Measurements from ENCODE around the gene CAMTA1. TPM values are rescaled to one million over a fixed set of nuclear protein-coding genes. Genes with fewer than 3 reads are reported as not detected.
A peak's percentile ranks its signal among the peaks of the same experiment; 100 is the strongest.

Gene CAMTA1
- total and polyA plus RNA-seq, 2 experiments from 2014 or later = 213 to 341 TPM

DNA sequence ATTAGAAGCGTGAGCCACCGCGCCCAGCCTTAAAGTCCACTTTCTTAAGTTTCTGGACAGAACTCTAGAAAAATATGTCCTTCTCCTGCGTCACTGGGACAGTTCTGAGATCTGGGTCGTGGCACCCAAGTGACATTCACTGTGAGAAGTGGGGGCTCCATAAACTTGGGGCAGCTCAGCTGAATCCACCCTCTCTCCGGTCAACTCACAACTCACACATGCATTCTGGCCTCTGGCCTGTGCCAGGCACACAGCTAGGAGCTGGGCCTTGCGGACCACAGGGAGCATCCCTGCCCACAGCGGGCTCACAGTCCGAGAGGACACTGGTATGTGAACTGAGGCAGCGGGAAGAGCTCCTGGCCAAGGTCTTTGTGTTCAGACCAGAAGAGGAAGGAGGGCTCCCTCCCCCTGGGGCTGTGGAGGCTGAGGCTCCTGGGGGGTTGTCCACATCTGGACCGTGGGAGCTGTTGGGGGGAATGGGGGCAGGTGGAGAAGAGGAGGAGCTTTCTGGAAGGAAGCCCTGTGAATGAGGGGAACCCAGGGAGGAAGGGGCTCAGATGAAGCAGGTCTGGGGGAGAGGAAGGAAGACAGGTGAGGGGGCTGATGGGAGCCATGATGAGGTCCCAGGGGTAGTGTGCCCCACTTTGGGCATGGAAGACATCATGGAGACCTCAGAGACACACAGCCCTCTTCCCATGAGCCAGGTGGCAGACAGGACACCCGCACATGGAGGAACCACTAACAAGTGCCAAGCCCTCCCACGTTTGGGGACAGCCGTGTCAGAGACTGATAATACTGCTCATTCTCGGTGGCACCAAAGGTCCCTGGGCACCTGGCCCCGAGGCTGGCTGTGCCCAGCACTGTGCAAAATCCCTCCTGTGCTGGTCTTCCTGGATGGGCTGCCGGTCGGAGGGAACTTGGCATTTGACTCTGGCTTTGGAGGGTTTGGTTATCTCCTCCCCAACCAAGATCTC lies 794.9 kb downstream of the CAMTA1 start:
- Histone ChIP-seq H3K27ac (no peak overlapping the region), H3K4me1 (ENCODE audit: low read depth) (no peaks in the 10 kb centered on the region), H3K36me3 (no peaks in the 10 kb centered on the region), H3K4me3 (no peak overlapping the region), H3K9me3 (ENCODE audit: low read depth) (no peaks in the 10 kb centered on the region), H3K27me3 (no peaks in the 10 kb centered on the region)
- TF ChIP-seq, protein P1, sequence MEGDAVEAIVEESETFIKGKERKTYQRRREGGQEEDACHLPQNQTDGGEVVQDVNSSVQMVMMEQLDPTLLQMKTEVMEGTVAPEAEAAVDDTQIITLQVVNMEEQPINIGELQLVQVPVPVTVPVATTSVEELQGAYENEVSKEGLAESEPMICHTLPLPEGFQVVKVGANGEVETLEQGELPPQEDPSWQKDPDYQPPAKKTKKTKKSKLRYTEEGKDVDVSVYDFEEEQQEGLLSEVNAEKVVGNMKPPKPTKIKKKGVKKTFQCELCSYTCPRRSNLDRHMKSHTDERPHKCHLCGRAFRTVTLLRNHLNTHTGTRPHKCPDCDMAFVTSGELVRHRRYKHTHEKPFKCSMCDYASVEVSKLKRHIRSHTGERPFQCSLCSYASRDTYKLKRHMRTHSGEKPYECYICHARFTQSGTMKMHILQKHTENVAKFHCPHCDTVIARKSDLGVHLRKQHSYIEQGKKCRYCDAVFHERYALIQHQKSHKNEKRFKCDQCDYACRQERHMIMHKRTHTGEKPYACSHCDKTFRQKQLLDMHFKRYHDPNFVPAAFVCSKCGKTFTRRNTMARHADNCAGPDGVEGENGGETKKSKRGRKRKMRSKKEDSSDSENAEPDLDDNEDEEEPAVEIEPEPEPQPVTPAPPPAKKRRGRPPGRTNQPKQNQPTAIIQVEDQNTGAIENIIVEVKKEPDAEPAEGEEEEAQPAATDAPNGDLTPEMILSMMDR (IDR thresholded peaks at IDR 0.05; ENCODE audit: low read depth, low read length) = no peak
- no peak for DNase-seq (ENCODE audit: low read depth in 1 of 2, low spot score in 1 of 2)

DNA sequence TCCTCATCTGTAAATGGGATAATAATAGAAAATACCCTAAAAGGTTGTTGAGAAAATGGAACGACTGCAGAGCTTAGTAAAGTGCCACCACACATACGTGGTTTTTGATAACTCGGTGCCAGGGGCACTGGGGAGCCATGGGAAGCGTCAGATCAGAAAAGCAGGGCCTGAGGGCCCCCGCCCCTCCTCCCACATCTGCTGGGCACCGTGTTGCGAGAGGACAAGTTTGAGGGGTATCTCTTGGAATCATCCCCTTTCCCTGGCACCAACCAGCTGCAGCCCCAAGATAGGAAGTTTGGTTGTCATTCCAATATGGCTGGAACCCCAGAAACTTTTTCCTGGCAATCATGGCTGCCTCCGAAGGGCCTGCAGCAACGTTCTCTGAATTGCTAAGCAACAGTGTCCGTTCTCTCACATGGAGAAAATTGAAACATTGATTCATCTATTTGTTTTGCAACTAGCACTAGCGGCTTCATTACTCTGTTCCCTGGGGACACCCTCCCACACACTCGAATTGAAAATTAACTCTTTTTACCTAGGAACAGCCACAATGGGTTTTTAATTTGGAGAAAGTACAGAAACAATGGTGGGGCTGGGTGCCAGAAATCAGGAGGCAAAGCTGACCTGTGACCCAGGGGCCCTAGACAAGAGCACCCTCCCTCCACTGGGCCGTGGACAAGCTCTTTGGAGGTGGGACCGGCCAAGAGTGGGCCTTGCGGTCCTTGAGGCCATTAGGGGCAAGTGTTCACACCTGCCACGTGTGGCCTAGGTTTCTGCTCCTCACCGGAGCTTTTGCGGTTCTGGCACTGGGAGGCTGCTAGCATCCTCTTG lies 795.9 kb downstream of the CAMTA1 start:
- no peaks in the 10 kb centered on the region for H3K27me3 ChIP-seq
- H3K9me3 ChIP-seq (ENCODE audit: low read depth) = no peaks in the 10 kb centered on the region
- TF ChIP-seq, protein P1 (IDR thresholded peaks at IDR 0.05; ENCODE audit: low read depth, low read length) = no peak
- no peaks in the 10 kb centered on the region for H3K36me3 ChIP-seq
- no peak overlapping the region for H3K4me3 ChIP-seq
- peaks cover 4% of the 10 kb centered on the region for H3K4me1 ChIP-seq (ENCODE audit: low read depth)
- H3K27ac ChIP-seq = no peak overlapping the region
- peak in 1 of 2 donors; percentile 50 for DNase-seq (ENCODE audit: low read depth in 1 of 2, low spot score in 1 of 2)

DNA sequence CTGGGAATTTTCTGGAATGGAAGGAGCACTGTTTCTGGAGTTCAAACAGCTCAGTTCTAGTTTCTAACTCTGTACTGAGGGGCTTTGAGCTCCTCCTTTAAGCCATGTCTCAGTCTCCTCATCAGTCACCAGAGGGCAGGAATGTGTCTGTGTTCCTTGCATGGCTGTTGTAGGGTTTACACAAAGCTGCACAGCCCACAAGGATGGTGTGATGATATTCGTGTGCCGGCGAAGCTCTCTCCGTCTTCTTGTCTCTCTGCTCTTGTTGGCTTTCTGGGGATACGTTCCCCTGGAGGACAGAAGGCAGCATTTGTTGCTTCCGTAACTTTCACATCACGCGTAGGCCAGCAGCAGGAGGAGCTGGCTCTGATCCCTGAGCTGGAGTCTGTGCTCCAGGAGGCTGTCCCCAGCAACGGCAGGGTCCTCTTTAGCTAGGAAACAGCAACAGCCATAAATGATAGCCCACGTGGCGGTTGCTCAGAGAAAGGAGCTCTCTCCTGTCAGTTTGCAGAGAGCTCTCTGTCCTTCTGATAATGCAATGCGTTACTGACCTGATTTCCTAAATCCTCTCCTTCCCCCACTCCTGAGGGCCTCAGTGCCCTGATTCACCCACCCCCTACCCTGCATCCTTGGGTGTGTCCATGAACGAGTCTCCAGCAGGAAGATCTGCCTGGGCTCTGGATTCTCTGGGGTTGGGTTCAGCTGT lies 796.7 kb downstream of the CAMTA1 start:
- no peaks in the 10 kb centered on the region for H3K9me3 ChIP-seq (ENCODE audit: low read depth)
- TF ChIP-seq, protein P1 (IDR thresholded peaks at IDR 0.05; ENCODE audit: low read depth, low read length) = no peak
- no peak overlapping the region for H3K27ac ChIP-seq
- no peaks in the 10 kb centered on the region for H3K27me3 ChIP-seq
- no peaks in the 10 kb centered on the region for H3K36me3 ChIP-seq
- peaks cover 10% of the 10 kb centered on the region for H3K4me1 ChIP-seq (ENCODE audit: low read depth)
- peak in 1 of 2 donors; percentile 9 for DNase-seq (ENCODE audit: low read depth in 1 of 2, low spot score in 1 of 2)
- H3K4me3 ChIP-seq = no peak overlapping the region

DNA sequence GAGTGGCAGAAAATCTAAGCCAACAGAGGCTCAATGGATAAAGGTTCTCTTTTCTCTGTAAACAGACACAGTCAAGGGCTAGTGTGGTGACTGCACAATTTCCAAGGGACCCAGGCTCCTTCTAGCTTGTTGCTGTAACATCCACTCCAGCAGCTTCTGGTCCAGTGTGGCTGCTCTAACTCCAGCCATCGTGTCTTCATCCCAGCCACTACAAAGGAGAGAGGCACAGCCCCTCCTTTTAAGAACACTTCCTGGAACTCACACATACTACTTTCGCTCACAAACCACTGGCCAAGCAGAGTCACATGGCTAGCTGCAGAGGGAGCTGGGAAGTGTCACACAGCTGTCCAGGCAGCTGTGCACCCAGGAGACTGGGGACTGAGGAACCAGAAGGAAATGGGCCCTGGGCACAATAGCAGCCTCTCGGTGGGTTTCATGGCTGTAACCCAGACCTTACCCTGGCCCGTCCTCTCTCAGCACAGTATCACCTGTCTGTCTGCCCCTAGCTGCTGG lies 797.3 kb downstream of the CAMTA1 start:
- DNase-seq (ENCODE audit: low read depth in 1 of 2, low spot score in 1 of 2) = no peak
- Histone ChIP-seq H3K27me3 (no peaks in the 10 kb centered on the region), H3K36me3 (no peaks in the 10 kb centered on the region), H3K4me1 (ENCODE audit: low read depth) (peaks cover 13% of the 10 kb centered on the region), H3K4me3 (no peak overlapping the region), H3K27ac (no peak overlapping the region), H3K9me3 (ENCODE audit: low read depth) (no peaks in the 10 kb centered on the region)
- TF ChIP-seq, protein P1 (IDR thresholded peaks at IDR 0.05; ENCODE audit: low read depth, low read length) = no peak

Measured in cardiac muscle cell (in vitro differentiated cells and primary cell).